Articular chondrocyte of knee joint (primary cell): ENCODE measurements around the gene TRIM59. TPM values are rescaled to one million over a fixed set of nuclear protein-coding genes. Genes with fewer than 3 reads are reported as not detected.

Experiments
- small RNA-seq: library from RNA; depleted of rRNA; stranded (forward); fragments of <200 nt; gene quantifications from one replicate; pipeline ENCODE3, GENCODE V24; 2012
- total RNA-seq: library from RNA; depleted of rRNA; stranded (reverse); fragments of >200 nt; gene quantifications from 2 replicates; pipeline ENCODE4 v1.2.3, GENCODE V29; 2012

Gene TRIM59, protein sequence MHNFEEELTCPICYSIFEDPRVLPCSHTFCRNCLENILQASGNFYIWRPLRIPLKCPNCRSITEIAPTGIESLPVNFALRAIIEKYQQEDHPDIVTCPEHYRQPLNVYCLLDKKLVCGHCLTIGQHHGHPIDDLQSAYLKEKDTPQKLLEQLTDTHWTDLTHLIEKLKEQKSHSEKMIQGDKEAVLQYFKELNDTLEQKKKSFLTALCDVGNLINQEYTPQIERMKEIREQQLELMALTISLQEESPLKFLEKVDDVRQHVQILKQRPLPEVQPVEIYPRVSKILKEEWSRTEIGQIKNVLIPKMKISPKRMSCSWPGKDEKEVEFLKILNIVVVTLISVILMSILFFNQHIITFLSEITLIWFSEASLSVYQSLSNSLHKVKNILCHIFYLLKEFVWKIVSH
- 42.9 and 52.5 TPM in 2 replicates for total RNA-seq

DNA sequence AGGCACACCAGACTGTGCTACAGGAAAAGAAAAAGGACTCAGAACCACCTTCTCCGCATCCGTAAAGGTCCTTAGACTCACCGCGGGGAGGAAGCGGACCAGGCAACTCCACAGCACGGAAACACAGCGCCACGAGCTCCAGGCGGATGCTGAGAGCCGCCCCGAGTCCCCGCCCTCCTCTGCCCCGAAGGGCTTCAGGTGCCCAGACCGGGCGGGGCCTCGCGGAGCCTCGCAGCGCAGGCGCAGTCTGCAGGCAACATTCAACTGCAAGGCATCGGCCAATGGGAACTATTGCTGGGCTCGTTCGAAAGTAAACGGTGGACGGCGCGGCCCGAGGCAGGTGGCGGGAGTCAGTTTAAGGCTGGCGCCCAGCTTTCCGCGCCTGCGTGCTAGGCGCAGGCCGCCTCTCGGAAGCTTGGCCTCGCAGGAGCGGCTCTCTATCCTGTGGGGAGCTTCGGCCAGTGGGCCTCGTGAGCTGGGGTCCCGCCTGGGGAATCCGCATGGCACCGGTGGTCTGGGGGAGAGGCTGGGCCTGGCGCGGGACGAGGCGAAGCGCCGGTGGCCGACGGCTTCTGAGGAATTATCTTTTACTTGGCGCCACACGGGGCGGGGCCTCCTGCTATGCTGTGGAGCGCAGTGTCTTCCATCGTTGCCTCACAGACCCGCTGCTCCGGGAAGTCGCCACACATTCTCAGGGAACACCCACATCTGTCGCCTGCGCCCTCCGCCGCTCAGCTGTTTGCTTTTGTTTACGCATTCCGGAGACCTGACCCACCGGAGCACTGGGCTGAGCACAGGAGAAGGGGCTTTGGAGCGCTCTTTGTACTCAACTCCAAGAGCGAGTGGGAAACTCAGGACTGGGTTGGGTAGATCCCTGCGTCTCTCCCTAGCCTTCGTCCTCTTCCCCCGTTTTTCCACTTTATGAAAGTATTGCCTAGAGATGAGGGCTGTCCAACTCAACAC lies at the start of gene TRIM59:
Gene TRIM59 (minus strand): TSS at position 151 of the 963 bp plus-strand sequence. CDS start 10,603 bp downstream, outside the sequence.

DNA sequence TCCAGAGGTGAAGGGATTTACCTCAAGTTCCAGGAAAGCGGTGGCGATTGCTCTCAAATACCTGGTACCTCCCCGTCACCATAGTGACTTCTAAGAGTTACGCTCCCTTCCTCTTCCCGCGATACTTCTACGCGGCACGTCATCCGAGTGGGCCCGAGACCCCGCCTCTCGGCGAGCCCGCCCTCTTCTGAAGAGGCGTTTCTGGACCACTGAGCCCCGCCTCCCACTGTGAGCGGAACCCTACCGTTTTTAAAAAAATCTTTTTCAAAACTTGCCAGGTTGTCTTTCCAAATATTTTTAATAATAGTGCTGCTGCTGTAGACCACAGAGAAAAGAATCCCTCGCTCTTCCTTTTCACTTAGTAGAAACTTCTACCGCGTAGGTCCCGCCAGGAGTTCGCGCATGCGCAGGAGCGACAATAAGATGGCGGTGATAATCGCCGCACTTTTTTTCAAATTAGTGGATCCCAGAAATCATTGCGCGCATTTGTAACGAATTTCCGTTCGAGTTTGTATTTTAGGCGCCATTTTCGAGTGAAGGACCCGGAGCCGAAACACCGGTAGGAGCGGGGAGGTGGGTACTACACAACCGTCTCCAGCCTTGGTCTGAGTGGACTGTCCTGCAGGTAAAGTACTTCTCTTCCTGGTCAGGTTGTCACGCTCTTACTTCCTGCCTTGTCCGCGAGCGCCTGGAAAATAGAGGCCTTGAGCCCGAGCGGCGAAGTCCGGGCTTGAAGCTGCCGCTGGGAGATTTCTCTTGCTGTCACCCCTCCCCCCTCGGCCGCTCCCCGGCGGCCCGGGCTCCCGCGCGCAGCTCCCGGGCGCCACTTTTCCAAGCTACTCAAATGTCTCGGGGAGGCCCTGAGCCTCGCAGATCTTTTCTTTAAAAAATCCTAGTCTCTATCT lies 50.2 kb downstream of the TRIM59 start, which contains the start of the genes IFT80 and SMC4:
Gene IFT80 (minus strand): TSS at position 101 of the 905 bp plus-strand sequence. CDS start 14,625 bp downstream, outside the sequence.
Gene SMC4 (plus strand): TSS at position 526 of the 905 bp plus-strand sequence. CDS start 1,177 bp downstream, outside the sequence.

Small RNAs within 50 kb of the gene (small RNA-seq; reads per million reads assigned to genes)
- gene MIR15B (45,711 reads per million, percentile 100 among the genes with 10 or more reads in this experiment), gene MIR16-2 (73.4 reads per million, percentile 97 among the genes with 10 or more reads in this experiment), gene RNU7-136P (not detected)

Other genes starting within 250 kb of the TRIM59 start
- 0.13 and 0.32 TPM in 2 replicates for gene C3orf80, start 224.4 kb downstream of the TRIM59 start, total RNA-seq
- gene IFT80, start 50.6 kb downstream of the TRIM59 start, total RNA-seq: 93.7 and 116 TPM in 2 replicates
- gene SMC4, start 50.1 kb downstream of the TRIM59 start, total RNA-seq: 85.3 and 93.5 TPM in 2 replicates
- 42.5 and 44.4 TPM in 2 replicates for gene KPNA4, start 115.8 kb upstream of the TRIM59 start, total RNA-seq
- 0.11 TPM in 1 of 2 replicates, not detected in the other for gene ARL14, start 227.4 kb upstream of the TRIM59 start, total RNA-seq